Gastroesophageal sphincter (tissue), 3 donors: ENCODE results near the gene KRT78.

ENCODE experiments used
- CTCF ChIP-seq, 4 experiments: fragments of 200-600 bp in 2 of 4; fragments of 450-650 bp in 2 of 4; sonication (generic) in 1 of 4; IDR thresholded peaks; one replicate each; pipeline ENCODE4 v1.5.1; 2017 to 2019; ENCODE audit warnings: antibody characterized with exemption in 4 of 4, mild to moderate bottlenecking in 2 of 4, moderate library complexity in 2 of 4
- POLR2A ChIP-seq, 2 donors: fragments of 450-650 bp; IDR thresholded peaks; one replicate each; pipeline ENCODE4 v1.6.1; 2017; ENCODE audit warnings: antibody characterized with exemption in 2 of 2, mild to moderate bottlenecking in 2 of 2, moderate library complexity in 1 of 2
- POLR2AphosphoS5 ChIP-seq: sonication (generic); formaldehyde crosslinking; IDR thresholded peaks from one replicate; pipeline ENCODE4 v1.6.1; 2017; ENCODE audit warnings: antibody characterized with exemption

- TF ChIP-seq POLR2AphosphoS5 (no peak), CTCF (IDR thresholded peaks at IDR 0.05) (no peak), POLR2A (IDR thresholded peaks at IDR 0.05) (no peak)
Observed at GRCh38 chr12:52815161-52815560, 33.6 kb downstream of the KRT78 start.
